Esophagus muscularis mucosa (tissue), 4 donors: ENCODE measurements around the gene OTOP3. TPM values are rescaled to one million over a fixed set of nuclear protein-coding genes. Genes with fewer than 3 reads are reported as not detected.

Experiments
- DNase-seq: peaks from one replicate; pipeline ENCODE4 v3.0.0-alpha.2; 2017; ENCODE audit errors: extremely low spot score
- H3K27ac ChIP-seq, 4 donors: fragments of 200-600 bp; sonication (generic); replicated peaks in 1 of 4; 1 replicate in 3 of 4; 2 replicates in 1 of 4; pipeline ENCODE4 v1.5.1; 2016 to 2019; ENCODE audit warnings: mild to moderate bottlenecking in 1 of 4
- H3K27me3 ChIP-seq, 4 donors: fragments of 200-600 bp; sonication (generic); one replicate each; pipeline versions ENCODE4 v1.5.1 to v1.6.0; 2016 to 2019
- H3K36me3 ChIP-seq, 4 donors: fragments of 200-600 bp; sonication (generic); one replicate each; pipeline ENCODE4 v1.5.1; 2016 to 2019
- H3K4me1 ChIP-seq, 4 donors: fragments of 200-600 bp; sonication (generic); one replicate each; pipeline ENCODE4 v1.5.1; 2016 to 2019
- H3K4me3 ChIP-seq, 4 donors: fragments of 200-600 bp; sonication (generic); 1 replicate in 2 of 4; 2 replicates in 2 of 4; pipeline ENCODE4 v1.5.1; 2016 to 2019; ENCODE audit warnings: mild to moderate bottlenecking in 4 of 4, moderate library complexity in 1 of 4
- H3K9me3 ChIP-seq, 4 donors: fragments of 200-600 bp; sonication (generic); 1 replicate in 3 of 4; 2 replicates in 1 of 4; pipeline ENCODE4 v1.5.1; 2016 to 2019
- CTCF ChIP-seq, 3 experiments: fragments of 200-600 bp in 2 of 3; fragments of 450-650 bp in 1 of 3; sonication (generic) in 2 of 3; IDR thresholded peaks; one replicate each; pipeline ENCODE4 v1.5.1; 2017 to 2019; ENCODE audit warnings: antibody characterized with exemption in 3 of 3, mild to moderate bottlenecking in 2 of 3, moderate library complexity in 1 of 3
- EP300 ChIP-seq: sonication (generic); formaldehyde crosslinking; IDR thresholded peaks from one replicate; pipeline ENCODE4 v1.6.1; 2017; ENCODE audit warnings: antibody characterized with exemption
- POLR2A ChIP-seq: fragments of 450-650 bp; IDR thresholded peaks from one replicate; pipeline ENCODE4 v1.6.1; 2017; ENCODE audit warnings: antibody characterized with exemption, moderate library complexity, mild to moderate bottlenecking, low read depth
- POLR2AphosphoS5 ChIP-seq, 2 donors: sonication (generic); formaldehyde crosslinking; IDR thresholded peaks; one replicate each; pipeline ENCODE4 v1.6.1; 2017; ENCODE audit warnings: antibody characterized with exemption in 2 of 2
- WGBS: methylation state at CpG from one replicate; pipeline ENCODE4 v1.1.5; 2018; 5-methylcytosine and 5-hydroxymethylcytosine counted together
- intact Hi-C: fragments of 100-400 bp; cut with DNase I; formaldehyde crosslinking; loops from one replicate; pipeline ENCODE4 v1.15.1; 2023
- total RNA-seq, 4 donors: library from RNA; depleted of rRNA; stranded (reverse); fragments of >200 nt; gene quantifications; one replicate each; pipeline versions ENCODE4 v1.1.0 to v1.2.1, GENCODE V29; 2016

The OTOP3 gene
- total RNA-seq, 4 donors from 2014 or later: not detected

GRCh38 chr17:74992223-74992622, 56.5 kb downstream of the OTOP3 start:
- TF ChIP-seq EP300: no peak
- TF ChIP-seq POLR2AphosphoS5 (IDR thresholded peaks at IDR 0.05): no peak
- no peak for TF ChIP-seq CTCF (IDR thresholded peaks at IDR 0.05)
- TF ChIP-seq POLR2A: no peak
- no peaks in the 10 kb centered on the region for H3K27me3 ChIP-seq
- peaks cover 35 to 44% (median 38%) of the 10 kb centered on the region in 4 donors for H3K4me1 ChIP-seq
- H3K9me3 ChIP-seq: no peaks in the 10 kb centered on the region
- intact Hi-C loops: no loop called here
- H3K4me3 ChIP-seq: no peak overlapping the region
- peak overlapping the region in 1 of 4 donors; percentile 49 for H3K27ac ChIP-seq
- peaks cover 0 to 15% (median 3%) of the 10 kb centered on the region in 4 donors for H3K36me3 ChIP-seq
- 80% methylated on average over 2 of the region's 2 CpGs for WGBS
- DNase-seq: no peak

GRCh38 chr17:74994440-74994839, 58.7 kb downstream of the OTOP3 start:
- no peak for TF ChIP-seq POLR2A
- TF ChIP-seq CTCF (IDR thresholded peaks at IDR 0.05): no peak
- no peak for TF ChIP-seq EP300
- no peak for TF ChIP-seq POLR2AphosphoS5 (IDR thresholded peaks at IDR 0.05)
- intact Hi-C loops: no loop called here
- no peak overlapping the region for H3K27ac ChIP-seq

GRCh38 chr17:74995847-74996246, 60.1 kb downstream of the OTOP3 start:
- Histone ChIP-seq H3K36me3 (peaks cover 6 to 31% (median 18%) of the 10 kb centered on the region in 4 donors), H3K27me3 (no peaks in the 10 kb centered on the region), H3K4me3 (no peak overlapping the region), H3K4me1 (peaks cover 12 to 33% (median 14%) of the 10 kb centered on the region in 4 donors), H3K9me3 (no peaks in the 10 kb centered on the region), H3K27ac (no peak overlapping the region)
- WGBS: 89% methylated on average over 5 of the region's 5 CpGs
- intact Hi-C loops: no loop called here
- no peak for DNase-seq
- no peak for TF ChIP-seq EP300
- TF ChIP-seq CTCF (IDR thresholded peaks at IDR 0.05): no peak
- TF ChIP-seq POLR2AphosphoS5 (IDR thresholded peaks at IDR 0.05): no peak
- no peak for TF ChIP-seq POLR2A

More at GRCh38 chr17:74994440-74994839, 58.7 kb downstream of the OTOP3 start:
- H3K9me3 ChIP-seq: no peaks in the 10 kb centered on the region
- no peak overlapping the region for H3K4me3 ChIP-seq
- WGBS: 89% methylated on average over 7 of the region's 7 CpGs
- peaks cover 25 to 38% (median 27%) of the 10 kb centered on the region in 4 donors for H3K4me1 ChIP-seq
- no peaks in the 10 kb centered on the region for H3K27me3 ChIP-seq
- H3K36me3 ChIP-seq: peaks cover 2 to 17% (median 6%) of the 10 kb centered on the region in 4 donors
- DNase-seq: no peak

- no peak for DNase-seq
- no peak overlapping the region for H3K4me3 ChIP-seq
- no peaks in the 10 kb centered on the region for H3K27me3 ChIP-seq
- intact Hi-C loops: no loop called here
- peaks cover under 1 to 21% (median 1%) of the 10 kb centered on the region in 4 donors for H3K4me1 ChIP-seq
- no peak overlapping the region for H3K27ac ChIP-seq
- 85% methylated on average over 3 of the region's 6 CpGs for WGBS
- peaks cover 28 to 58% (median 46%) of the 10 kb centered on the region in 4 donors for H3K36me3 ChIP-seq
- no peaks in the 10 kb centered on the region for H3K9me3 ChIP-seq
- TF ChIP-seq CTCF (IDR thresholded peaks at IDR 0.05): no peak
- no peak for TF ChIP-seq EP300
- TF ChIP-seq POLR2AphosphoS5 (IDR thresholded peaks at IDR 0.05): no peak
- no peak for TF ChIP-seq POLR2A
These were observed 63.1 kb downstream of the OTOP3 start for GRCh38 chr17:74998783-74999182.

GRCh38 chr17:74999523-74999922, 63.8 kb downstream of the OTOP3 start:
- Histone ChIP-seq H3K36me3 (peaks cover 32 to 58% (median 53%) of the 10 kb centered on the region in 4 donors), H3K4me3 (no peak overlapping the region), H3K9me3 (no peaks in the 10 kb centered on the region), H3K27me3 (no peaks in the 10 kb centered on the region), H3K4me1 (peaks cover 0 to 18% (median 0%) of the 10 kb centered on the region in 4 donors), H3K27ac (no peak overlapping the region)
- no peak for DNase-seq
- 84% methylated on average over 4 of the region's 4 CpGs for WGBS
- no peak for TF ChIP-seq EP300
- no peak for TF ChIP-seq POLR2AphosphoS5 (IDR thresholded peaks at IDR 0.05)
- TF ChIP-seq POLR2A: no peak
- no peak for TF ChIP-seq CTCF (IDR thresholded peaks at IDR 0.05)
- intact Hi-C loops: no loop called here
